Mesenchymal stem cell (in vitro differentiated cells and primary cell): ENCODE data around the gene HSPH1.

Experiments
- DNase-seq: peaks from one replicate; pipeline ENCODE4 v3.0.0-alpha.2; 2013
- H2AFZ ChIP-seq: one replicate; pipeline ENCODE4 v1.6.1; 2013; ENCODE audit warnings: low read depth, mild to moderate bottlenecking, control low read depth, inconsistent platforms, low read length, moderate library complexity
- H2AK5ac ChIP-seq: 2 replicates; pipeline ENCODE4 v1.6.1; 2013; ENCODE audit warnings: low read length, moderate library complexity, mild to moderate bottlenecking, inconsistent platforms; ENCODE audit not compliant: severe bottlenecking
- H2BK120ac ChIP-seq: one replicate; pipeline ENCODE4 v1.6.1; 2013; ENCODE audit warnings: low read depth, mild to moderate bottlenecking, inconsistent platforms, low read length, moderate library complexity
- H2BK12ac ChIP-seq, 2 experiments: one replicate each; pipeline ENCODE4 v1.6.1; 2013; ENCODE audit warnings: inconsistent platforms in 2 of 2, low read length in 2 of 2, mild to moderate bottlenecking in 2 of 2, moderate library complexity in 2 of 2, control low read depth in 1 of 2
- H2BK15ac ChIP-seq: one replicate; pipeline ENCODE4 v1.6.1; 2013; ENCODE audit warnings: mild to moderate bottlenecking, low read depth, inconsistent platforms; ENCODE audit not compliant: poor library complexity, severe bottlenecking
- H2BK5ac ChIP-seq: 2 replicates; pipeline ENCODE4 v1.6.1; 2013; ENCODE audit warnings: low read depth, mild to moderate bottlenecking, low read length, control low read depth, inconsistent platforms; ENCODE audit not compliant: poor library complexity, severe bottlenecking
- H3K14ac ChIP-seq, 2 experiments: one replicate each; pipeline ENCODE4 v1.6.1; 2013; ENCODE audit warnings: inconsistent platforms in 2 of 2, low read length in 2 of 2, control low read depth in 1 of 2, mild to moderate bottlenecking in 1 of 2, moderate library complexity in 1 of 2
- H3K18ac ChIP-seq, 2 experiments: one replicate each; pipeline ENCODE4 v1.6.1; 2013; ENCODE audit warnings: inconsistent platforms in 2 of 2, low read length in 2 of 2, control low read depth in 1 of 2, low read depth in 1 of 2, mild to moderate bottlenecking in 1 of 2
- H3K23ac ChIP-seq, 2 experiments: one replicate each; pipeline ENCODE4 v1.6.1; 2013; ENCODE audit warnings: inconsistent platforms in 2 of 2, low read length in 2 of 2, mild to moderate bottlenecking in 2 of 2, moderate library complexity in 2 of 2, control low read depth in 1 of 2
- H3K27ac ChIP-seq: 2 replicates; pipeline ENCODE4 v1.5.1; 2013; ENCODE audit warnings: mild to moderate bottlenecking, moderate library complexity, low read length, control low read depth, inconsistent platforms; ENCODE audit not compliant: poor library complexity, severe bottlenecking
- H3K27me3 ChIP-seq, 2 experiments: 2 replicates each; pipeline versions ENCODE4 v1.6.1 to v1.7.0; 2013; ENCODE audit warnings: low read length in 2 of 2, mild to moderate bottlenecking in 2 of 2, moderate library complexity in 2 of 2, control low read depth in 1 of 2, inconsistent platforms in 1 of 2; ENCODE audit not compliant: control insufficient read depth in 1 of 2, insufficient read depth in 1 of 2
- H3K36me3 ChIP-seq, 2 experiments: 2 replicates each; pipeline versions ENCODE4 v1.6.1 to v1.7.0; 2013; ENCODE audit warnings: low read length in 2 of 2, control low read depth in 1 of 2, inconsistent platforms in 1 of 2, low read depth in 1 of 2, mild to moderate bottlenecking in 1 of 2; ENCODE audit not compliant: insufficient read depth in 2 of 2, control insufficient read depth in 1 of 2
- H3K4ac ChIP-seq, 2 experiments: one replicate each; pipeline ENCODE4 v1.6.1; 2013; ENCODE audit warnings: inconsistent platforms in 2 of 2, low read length in 2 of 2, mild to moderate bottlenecking in 2 of 2, moderate library complexity in 2 of 2, control low read depth in 1 of 2, low read depth in 1 of 2
- H3K4me1 ChIP-seq: 2 replicates; pipeline ENCODE4 v1.6.1; 2013; ENCODE audit warnings: low read depth, low read length, control low read depth; ENCODE audit not compliant: control insufficient read depth, insufficient read depth
- H3K4me2 ChIP-seq: 2 replicates; pipeline ENCODE4 v1.6.1; 2013; ENCODE audit warnings: low read length, mild to moderate bottlenecking, inconsistent platforms; ENCODE audit not compliant: poor library complexity, severe bottlenecking
- H3K4me3 ChIP-seq, 2 experiments: 2 replicates each; pipeline versions ENCODE4 v1.5.1 to v1.7.0; 2013; ENCODE audit warnings: low read length in 2 of 2, mild to moderate bottlenecking in 2 of 2, control low read depth in 1 of 2, low read depth in 1 of 2; ENCODE audit not compliant: insufficient read depth in 1 of 2
- H3K79me1 ChIP-seq: replicated peaks from 2 replicates; pipeline ENCODE4 v1.6.1; 2013; ENCODE audit warnings: mild to moderate bottlenecking, control low read depth, low read length, inconsistent platforms; ENCODE audit not compliant: poor library complexity, severe bottlenecking
- H3K9ac ChIP-seq: 2 replicates; pipeline ENCODE4 v1.7.0; 2013; ENCODE audit warnings: mild to moderate bottlenecking, low read length, moderate library complexity
- H3K9me3 ChIP-seq: 2 replicates; pipeline ENCODE4 v1.7.0; 2013; ENCODE audit warnings: mild to moderate bottlenecking, low read length; ENCODE audit not compliant: control insufficient read depth
- H4K8ac ChIP-seq: one replicate; pipeline ENCODE4 v1.6.1; 2013; ENCODE audit warnings: inconsistent platforms, mild to moderate bottlenecking, low read length, moderate library complexity
- H4K91ac ChIP-seq: one replicate; pipeline ENCODE4 v1.6.1; 2013; ENCODE audit warnings: mild to moderate bottlenecking, low read length, inconsistent platforms
- WGBS: methylation state at CpG from one replicate; pipeline ENCODE4 v1.1.7; 2013; ENCODE audit warnings: mixed read lengths; 5-methylcytosine and 5-hydroxymethylcytosine counted together

The HSPH1 gene

DNA sequence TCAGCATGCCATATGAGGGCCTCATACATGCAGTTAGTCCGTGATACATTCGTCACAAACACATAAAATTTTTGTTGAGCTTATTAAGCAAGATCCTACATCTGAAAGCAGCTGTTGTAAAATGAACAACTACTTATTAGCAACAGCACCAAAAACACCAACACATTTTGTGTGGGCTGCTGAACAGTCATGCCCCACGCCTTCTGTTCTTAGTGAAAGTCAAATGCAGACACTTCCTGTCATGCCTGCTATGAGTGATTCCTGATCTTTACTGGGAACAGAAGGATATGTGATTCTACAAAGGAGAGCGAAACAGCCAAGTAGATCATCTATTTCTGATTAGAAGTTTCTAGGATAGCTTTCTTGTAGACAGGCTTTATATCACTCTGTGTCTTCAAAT, 33.9 kb upstream of the HSPH1 start:
- Histone ChIP-seq H3K27me3 (peaks cover 0 to 3% of the 10 kb centered on the region in 2 experiments), H3K4me3 (no peak overlapping the region), H3K27ac (no peak overlapping the region), H2BK12ac (no peak overlapping the region), H2BK15ac (no peak overlapping the region), H3K4ac (no peak overlapping the region), H3K9ac (no peak overlapping the region), H3K9me3 (no peaks in the 10 kb centered on the region), H3K23ac (no peak overlapping the region), H4K91ac (no peak overlapping the region), H3K4me2 (no peak overlapping the region), H3K36me3 (no peaks in the 10 kb centered on the region), H3K4me1 (peaks cover 5% of the 10 kb centered on the region), H2AK5ac (no peak overlapping the region), H3K14ac (no peak overlapping the region), H3K79me1 (peaks cover 3% of the 10 kb centered on the region), H2AFZ (no peak overlapping the region), H4K8ac (no peak overlapping the region), H2BK120ac (no peak overlapping the region), H2BK5ac (no peak overlapping the region), H3K18ac (no peak overlapping the region)
- 78% methylated on average over 4 of the region's 4 CpGs for WGBS
- DNase-seq = no peak

DNA sequence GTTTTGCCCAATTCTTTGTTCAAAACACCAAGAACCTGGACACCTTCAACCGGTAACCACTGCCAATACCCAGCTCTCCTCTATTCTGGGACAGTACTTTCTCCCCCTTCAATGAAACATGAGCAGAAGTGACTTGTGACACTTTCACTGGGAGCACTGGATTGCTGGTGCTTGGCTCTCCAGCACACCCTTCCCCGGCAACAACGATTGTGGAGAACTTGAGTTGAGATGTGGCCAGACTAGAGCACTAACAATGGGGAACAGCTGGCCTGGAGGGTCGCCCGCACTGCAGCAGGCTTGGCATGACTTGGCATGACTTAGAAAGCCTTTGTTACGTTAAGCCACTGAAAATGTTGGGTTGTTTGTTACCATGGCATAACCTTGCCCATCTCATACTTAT, 30.6 kb upstream of the HSPH1 start:
- no peak overlapping the region for H3K4ac ChIP-seq
- H3K9me3 ChIP-seq = peaks cover 5% of the 10 kb centered on the region
- H3K79me1 ChIP-seq = no peaks in the 10 kb centered on the region
- no peak overlapping the region for H4K91ac ChIP-seq
- no peak for DNase-seq
- no peak overlapping the region for H3K23ac ChIP-seq
- H3K9ac ChIP-seq = no peak overlapping the region
- H3K4me3 ChIP-seq = no peak overlapping the region
- H2BK120ac ChIP-seq = no peak overlapping the region
- no peak overlapping the region for H2BK12ac ChIP-seq
- no peak overlapping the region for H3K18ac ChIP-seq
- H2BK15ac ChIP-seq = no peak overlapping the region
- H3K4me2 ChIP-seq = no peak overlapping the region
- H3K36me3 ChIP-seq = no peaks in the 10 kb centered on the region
- H2BK5ac ChIP-seq = no peak overlapping the region
- H3K27me3 ChIP-seq = peaks cover 0 to 14% of the 10 kb centered on the region in 2 experiments
- H3K14ac ChIP-seq = no peak overlapping the region
- H2AK5ac ChIP-seq = no peak overlapping the region
- 97% methylated on average over 3 of the region's 6 CpGs for WGBS
- no peak overlapping the region for H4K8ac ChIP-seq
- H2AFZ ChIP-seq = no peak overlapping the region
- H3K4me1 ChIP-seq = no peaks in the 10 kb centered on the region
- no peak overlapping the region for H3K27ac ChIP-seq

GRCh38 chr13:31191748-31192147, 30.0 kb upstream of the HSPH1 start:
- no peak overlapping the region for H2AFZ ChIP-seq
- no peak for DNase-seq
- H2AK5ac ChIP-seq = no peak overlapping the region
- no peak overlapping the region for H4K91ac ChIP-seq
- H3K4me3 ChIP-seq = no peak overlapping the region
- no peak overlapping the region for H2BK12ac ChIP-seq
- H2BK120ac ChIP-seq = no peak overlapping the region
- no peak overlapping the region for H3K9ac ChIP-seq
- H3K9me3 ChIP-seq = peaks cover 5% of the 10 kb centered on the region
- H3K4ac ChIP-seq = no peak overlapping the region
- H3K23ac ChIP-seq = no peak overlapping the region
- no peak overlapping the region for H3K14ac ChIP-seq
- no peak overlapping the region for H3K18ac ChIP-seq
- H3K79me1 ChIP-seq = no peaks in the 10 kb centered on the region
- H2BK15ac ChIP-seq = no peak overlapping the region
- H3K36me3 ChIP-seq = no peaks in the 10 kb centered on the region
- H4K8ac ChIP-seq = no peak overlapping the region
- no peak overlapping the region for H2BK5ac ChIP-seq
- no peaks in the 10 kb centered on the region for H3K4me1 ChIP-seq
- no peak overlapping the region for H3K4me2 ChIP-seq
- WGBS = 100% methylated on average over 3 of the region's 4 CpGs
- no peak overlapping the region for H3K27ac ChIP-seq
- peaks cover 0 to 14% of the 10 kb centered on the region in 2 experiments for H3K27me3 ChIP-seq

DNA sequence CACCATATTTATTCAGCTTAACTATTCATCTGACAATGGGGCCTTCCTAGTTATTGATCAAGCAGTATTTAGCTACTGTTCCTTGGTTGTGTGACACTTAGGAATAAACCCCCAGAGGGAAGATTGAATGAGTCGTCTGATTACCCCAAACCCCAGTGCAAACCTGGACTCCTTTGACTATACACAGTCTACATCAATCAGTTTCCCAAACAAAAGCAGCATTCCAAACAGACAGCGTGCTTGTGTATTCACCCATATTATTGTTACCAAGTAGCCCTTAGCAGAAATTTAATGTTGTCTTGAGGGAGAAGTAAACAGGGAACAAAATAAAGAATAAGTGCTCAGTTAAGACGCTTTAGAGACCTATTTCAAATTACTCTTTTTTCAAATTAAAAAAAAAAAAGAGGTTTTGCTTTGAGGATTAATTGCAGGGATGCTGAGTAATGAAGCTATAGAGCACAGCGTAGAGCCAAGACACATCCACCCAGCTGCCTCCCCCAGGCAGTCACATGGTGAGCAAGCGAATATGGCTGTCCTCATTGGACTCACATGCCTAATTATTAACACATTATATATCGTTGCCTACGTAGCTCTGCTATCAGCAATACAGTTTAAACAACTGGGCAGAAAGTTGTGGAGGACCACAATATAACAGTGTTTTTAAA, 23.4 kb upstream of the HSPH1 start:
- no peak overlapping the region for H3K23ac ChIP-seq
- H3K18ac ChIP-seq = no peak overlapping the region
- no peak overlapping the region for H2AFZ ChIP-seq
- H3K27me3 ChIP-seq = peaks cover 0 to 11% of the 10 kb centered on the region in 2 experiments
- DNase-seq = no peak
- H4K91ac ChIP-seq = no peak overlapping the region
- no peak overlapping the region for H2AK5ac ChIP-seq
- H3K4me1 ChIP-seq = no peaks in the 10 kb centered on the region
- peaks cover 5% of the 10 kb centered on the region for H3K9me3 ChIP-seq
- no peak overlapping the region for H3K14ac ChIP-seq
- H3K4ac ChIP-seq = no peak overlapping the region
- no peak overlapping the region for H2BK120ac ChIP-seq
- H3K27ac ChIP-seq = no peak overlapping the region
- H3K36me3 ChIP-seq = no peaks in the 10 kb centered on the region
- WGBS = 98% methylated on average over 4 of the region's 7 CpGs
- H2BK15ac ChIP-seq = no peak overlapping the region
- no peak overlapping the region for H3K9ac ChIP-seq
- H3K79me1 ChIP-seq = no peaks in the 10 kb centered on the region
- no peak overlapping the region for H3K4me2 ChIP-seq
- no peak overlapping the region for H3K4me3 ChIP-seq
- no peak overlapping the region for H4K8ac ChIP-seq
- no peak overlapping the region for H2BK5ac ChIP-seq
- H2BK12ac ChIP-seq = no peak overlapping the region
